Calu3 (cell line): ENCODE data around the gene RASGEF1B. TPM values are rescaled to one million over a fixed set of nuclear protein-coding genes. Genes with fewer than 3 reads are reported as not detected.

Source experiments
- BruUV-seq: library from RNA; stranded (reverse); fragments of 400-500 nt; replicated peaks from 2 replicates; lab custom pipeline; 2021; lab: Mats Ljungman, UMichigan
- CTCF ChIA-PET: fragments of 300-600 bp; sonication (Branson Sonifier 250); formaldehyde crosslinking; loops from one replicate; lab custom pipeline; 2022; ENCODE audit warnings: antibody characterized with exemption; lab: Charles Lee
- DNase-seq: peaks from one replicate; pipeline ENCODE4 v3.0.0; 2022
- H3K27ac Mint-ChIP-seq: one replicate; pipeline ENCODE4 v1.8.0; 2022; ENCODE audit warnings: mixed read lengths; ENCODE audit not compliant: unreplicated experiment
- H3K27me3 Mint-ChIP-seq: one replicate; pipeline ENCODE4 v1.8.0; 2022; ENCODE audit warnings: mixed read lengths; ENCODE audit not compliant: unreplicated experiment
- H3K36me3 Mint-ChIP-seq: one replicate; pipeline ENCODE4 v1.8.0; 2022; ENCODE audit warnings: mild to moderate bottlenecking, moderate library complexity, mixed read lengths; ENCODE audit not compliant: insufficient read depth, unreplicated experiment
- H3K4me1 Mint-ChIP-seq: one replicate; pipeline ENCODE4 v1.8.0; 2022; ENCODE audit warnings: mild to moderate bottlenecking, low read depth, mixed read lengths; ENCODE audit not compliant: unreplicated experiment
- H3K4me3 Mint-ChIP-seq: one replicate; pipeline ENCODE4 v1.8.0; 2022; ENCODE audit warnings: mild to moderate bottlenecking, low read depth, moderate library complexity, mixed read lengths; ENCODE audit not compliant: unreplicated experiment
- H3K9me3 Mint-ChIP-seq: one replicate; pipeline ENCODE4 v1.8.0; 2022; ENCODE audit warnings: low read depth, mixed read lengths; ENCODE audit not compliant: unreplicated experiment
- intact Hi-C: fragments of 100-400 bp; cut with micrococcal nuclease; formaldehyde crosslinking; loops from one replicate; pipeline ENCODE4 v1.10.0; 2022; ENCODE audit not compliant: unreplicated experiment
- total RNA-seq: library from RNA; stranded (reverse); gene quantifications from 2 replicates; pipeline ENCODE4 v1.2.3, GENCODE V29; 2022
- TF ChIP-seq, protein P1 (sequence below): fragments of 200-600 bp; IDR thresholded peaks from one replicate; pipeline ENCODE4 v1.8.0; 2022; ENCODE audit warnings: antibody characterized with exemption; ENCODE audit not compliant: unreplicated experiment

RASGEF1B gene
- total RNA-seq, 1 experiment from 2014 or later: 33.8 TPM

DNA sequence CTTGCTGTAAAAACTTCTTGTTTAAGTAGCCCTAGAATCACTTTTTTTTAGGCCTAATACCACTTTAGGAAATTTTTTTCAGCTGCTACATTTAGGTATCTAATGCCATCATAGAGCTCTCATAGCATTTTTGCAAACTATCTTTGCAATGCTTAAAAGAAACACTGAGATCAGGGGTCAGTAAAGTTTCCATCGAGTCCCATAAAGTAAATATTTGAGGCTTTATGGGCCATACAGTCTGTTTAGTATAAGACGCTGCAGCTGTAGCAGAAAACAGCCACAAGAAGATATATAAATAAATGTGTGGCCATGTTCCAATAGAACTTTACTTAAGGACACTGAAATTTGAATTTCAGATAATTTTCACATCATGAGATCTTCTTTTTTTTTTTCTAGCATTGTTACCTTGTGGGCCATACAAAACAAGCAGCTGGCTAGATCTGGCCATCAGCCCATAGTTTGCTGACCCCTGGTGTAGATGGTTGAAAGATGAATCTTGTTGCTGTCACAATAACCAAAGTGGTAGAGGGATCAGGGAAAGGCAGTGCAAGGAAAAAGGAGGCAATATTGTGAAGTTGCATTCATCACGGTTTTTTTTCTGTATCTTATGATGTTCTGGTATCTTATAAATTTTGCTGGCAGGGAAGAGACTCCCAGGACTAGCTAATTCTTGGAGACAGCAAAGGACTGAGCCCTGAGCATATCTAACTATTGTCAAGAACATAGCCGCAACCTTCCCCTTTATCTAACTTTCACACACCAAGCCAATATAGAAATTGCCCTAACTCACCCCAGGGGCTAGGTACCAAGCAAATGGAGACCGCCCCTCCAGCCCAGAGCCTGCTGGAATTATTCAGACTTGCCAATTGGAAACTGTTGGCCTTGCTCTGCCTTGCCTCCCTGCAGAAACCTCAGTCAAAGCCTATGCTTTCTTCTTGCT, 46.6 kb downstream of the RASGEF1B start:
- H3K27me3 Mint-ChIP-seq: no peaks in the 10 kb centered on the region
- CTCF ChIA-PET: no interaction called here
- TF ChIP-seq, protein P1, sequence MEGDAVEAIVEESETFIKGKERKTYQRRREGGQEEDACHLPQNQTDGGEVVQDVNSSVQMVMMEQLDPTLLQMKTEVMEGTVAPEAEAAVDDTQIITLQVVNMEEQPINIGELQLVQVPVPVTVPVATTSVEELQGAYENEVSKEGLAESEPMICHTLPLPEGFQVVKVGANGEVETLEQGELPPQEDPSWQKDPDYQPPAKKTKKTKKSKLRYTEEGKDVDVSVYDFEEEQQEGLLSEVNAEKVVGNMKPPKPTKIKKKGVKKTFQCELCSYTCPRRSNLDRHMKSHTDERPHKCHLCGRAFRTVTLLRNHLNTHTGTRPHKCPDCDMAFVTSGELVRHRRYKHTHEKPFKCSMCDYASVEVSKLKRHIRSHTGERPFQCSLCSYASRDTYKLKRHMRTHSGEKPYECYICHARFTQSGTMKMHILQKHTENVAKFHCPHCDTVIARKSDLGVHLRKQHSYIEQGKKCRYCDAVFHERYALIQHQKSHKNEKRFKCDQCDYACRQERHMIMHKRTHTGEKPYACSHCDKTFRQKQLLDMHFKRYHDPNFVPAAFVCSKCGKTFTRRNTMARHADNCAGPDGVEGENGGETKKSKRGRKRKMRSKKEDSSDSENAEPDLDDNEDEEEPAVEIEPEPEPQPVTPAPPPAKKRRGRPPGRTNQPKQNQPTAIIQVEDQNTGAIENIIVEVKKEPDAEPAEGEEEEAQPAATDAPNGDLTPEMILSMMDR: no peak
- no peak overlapping the region for H3K27ac Mint-ChIP-seq
- no peak overlapping the region for H3K4me3 Mint-ChIP-seq
- no peaks in the 10 kb centered on the region for H3K9me3 Mint-ChIP-seq
- intact Hi-C loops: no loop called here
- DNase-seq: no peak
- peaks cover 5% of the 10 kb centered on the region for H3K36me3 Mint-ChIP-seq
- no TSS peak for BruUV-seq
- peaks cover 14% of the 10 kb centered on the region for H3K4me1 Mint-ChIP-seq

- Mint-ChIP-seq H3K36me3 (peaks cover 5% of the 10 kb centered on the region), H3K4me1 (peaks cover 14% of the 10 kb centered on the region), H3K27me3 (no peaks in the 10 kb centered on the region), H3K4me3 (no peak overlapping the region), H3K27ac (no peak overlapping the region), H3K9me3 (no peaks in the 10 kb centered on the region)
- no TSS peak for BruUV-seq
- DNase-seq: no peak
- intact Hi-C loops: no loop called here
- TF ChIP-seq, protein P1: no peak
- CTCF ChIA-PET: interaction anchor here (0.6 kb wide), 1 partner anchor 124 kb away, joined by 3 read pairs; no protein-coding TSS in a partner anchor
Observed at GRCh38 chr4:81424336-81424735, 47.4 kb downstream of the RASGEF1B start.

DNA sequence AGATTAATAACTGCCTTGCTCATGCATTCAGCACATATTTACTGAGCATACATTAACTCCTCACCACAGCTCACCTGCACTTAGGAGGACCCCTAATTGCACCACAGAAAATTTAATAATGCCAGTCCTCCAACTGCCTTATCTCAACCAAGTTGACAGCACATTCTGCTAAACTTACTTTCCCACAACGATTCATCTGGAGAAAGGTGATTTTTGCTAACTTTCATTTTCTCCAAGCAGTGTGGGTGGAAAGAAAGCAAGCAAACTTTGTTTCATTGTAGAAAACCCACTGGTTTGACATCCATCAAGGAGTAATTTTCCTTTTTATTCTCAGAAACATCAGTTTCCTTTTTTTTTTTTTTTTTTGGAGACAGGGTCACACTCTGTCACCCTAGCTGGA, 49.1 kb downstream of the RASGEF1B start:
- CTCF ChIA-PET: no interaction called here
- intact Hi-C loops: no loop called here
- Mint-ChIP-seq H3K36me3 (peaks cover 5% of the 10 kb centered on the region), H3K4me3 (no peak overlapping the region), H3K4me1 (peaks cover 24% of the 10 kb centered on the region), H3K9me3 (no peaks in the 10 kb centered on the region), H3K27ac (no peak overlapping the region), H3K27me3 (no peaks in the 10 kb centered on the region)
- no TSS peak for BruUV-seq
- no peak for DNase-seq
- TF ChIP-seq, protein P1: no peak

DNA sequence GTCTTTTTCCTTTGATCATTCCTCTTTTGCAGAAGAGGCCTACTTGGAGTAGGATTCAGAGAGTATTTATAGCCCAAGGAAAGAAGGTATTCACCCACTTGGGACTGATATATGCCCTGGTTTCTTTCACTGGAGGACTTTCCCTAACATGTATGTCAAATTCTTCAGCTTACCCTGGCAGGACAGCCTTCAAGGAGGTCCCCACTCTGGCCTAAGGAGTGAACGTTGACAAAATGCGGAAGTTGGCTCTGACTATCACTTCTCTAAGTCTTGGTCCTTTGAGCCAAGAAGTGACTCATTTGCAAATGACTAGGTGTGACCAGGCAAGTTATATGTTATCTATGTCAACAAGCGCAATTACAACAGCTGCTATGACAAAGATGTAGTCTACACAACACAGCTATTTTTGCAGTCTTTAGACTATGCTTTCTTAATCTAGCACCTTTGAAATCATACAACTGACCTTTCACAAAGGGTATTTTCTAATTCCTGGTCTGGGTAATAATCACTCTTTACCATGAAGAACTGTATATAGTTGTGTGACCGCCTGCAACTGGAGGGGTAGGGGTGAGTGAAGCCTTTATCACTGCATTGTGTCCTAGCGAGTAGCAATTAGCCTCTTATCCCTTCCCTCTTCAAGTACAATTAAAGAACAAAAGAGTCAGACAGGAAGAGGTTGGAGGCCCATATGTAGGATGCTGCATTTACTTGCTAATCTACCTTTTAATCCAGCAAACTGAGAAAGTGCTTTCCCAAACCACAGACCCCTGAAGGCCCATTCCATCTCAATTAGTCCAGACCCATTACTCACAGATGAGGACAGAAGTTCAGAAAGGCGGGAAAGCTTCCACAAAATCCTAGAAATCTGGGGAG, 50.1 kb downstream of the RASGEF1B start:
- TF ChIP-seq, protein P1: no peak
- intact Hi-C loops: no loop called here
- Mint-ChIP-seq H3K4me3 (no peak overlapping the region), H3K27ac (peak overlapping the region; percentile 73), H3K4me1 (peaks cover 26% of the 10 kb centered on the region), H3K27me3 (no peaks in the 10 kb centered on the region), H3K36me3 (peaks cover 5% of the 10 kb centered on the region), H3K9me3 (no peaks in the 10 kb centered on the region)
- no TSS peak for BruUV-seq
- CTCF ChIA-PET: interaction anchor here (1.0 to 1.3 kb wide), 2 partner anchors 48 to 850 kb away, joined by 3 read pairs; no protein-coding TSS in a partner anchor
- peak; percentile 59 for DNase-seq
